GM19193 (cell line): ENCODE measurements around the gene SUGCT.

Experiments used
- POLR2A ChIP-seq: IDR thresholded peaks from 4 replicates; pipeline ENCODE4 v1.6.1; 2011; ENCODE audit not compliant: insufficient read depth, insufficient read length; ENCODE audit errors: extremely low read depth

The SUGCT gene

DNA sequence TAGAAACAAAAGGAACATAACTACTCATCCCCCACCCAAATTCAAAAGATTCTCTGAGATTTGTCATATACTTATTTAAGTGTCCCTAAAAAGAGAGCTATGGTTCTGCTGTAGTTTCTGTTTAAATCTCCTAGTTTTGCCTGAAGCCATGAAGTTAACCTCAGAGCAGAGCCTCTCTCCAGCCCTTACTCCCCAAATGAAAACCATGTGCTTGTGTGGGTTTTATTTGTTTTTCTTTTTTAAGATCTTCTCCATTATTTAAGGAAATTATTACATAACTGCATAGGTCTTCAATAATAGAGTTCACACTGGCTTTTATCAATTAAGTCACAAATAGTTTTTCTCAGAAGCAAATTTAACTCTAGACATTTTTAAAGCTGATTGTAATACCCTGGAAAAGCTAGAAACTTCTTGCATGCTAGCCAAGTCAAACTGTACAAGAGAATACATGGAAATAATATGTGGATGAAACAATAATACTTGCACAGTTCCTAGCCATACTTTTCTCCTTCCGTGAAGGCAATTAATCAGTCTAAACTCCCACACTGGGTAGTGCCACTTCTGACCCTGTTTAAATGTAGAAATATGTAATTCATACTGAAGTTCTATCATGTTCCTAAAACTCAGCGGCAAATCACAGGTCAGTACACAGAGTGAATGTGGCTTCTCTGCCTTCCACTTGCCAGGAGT lies 579.7 kb downstream of the SUGCT start:
- no peak for TF ChIP-seq POLR2A

DNA sequence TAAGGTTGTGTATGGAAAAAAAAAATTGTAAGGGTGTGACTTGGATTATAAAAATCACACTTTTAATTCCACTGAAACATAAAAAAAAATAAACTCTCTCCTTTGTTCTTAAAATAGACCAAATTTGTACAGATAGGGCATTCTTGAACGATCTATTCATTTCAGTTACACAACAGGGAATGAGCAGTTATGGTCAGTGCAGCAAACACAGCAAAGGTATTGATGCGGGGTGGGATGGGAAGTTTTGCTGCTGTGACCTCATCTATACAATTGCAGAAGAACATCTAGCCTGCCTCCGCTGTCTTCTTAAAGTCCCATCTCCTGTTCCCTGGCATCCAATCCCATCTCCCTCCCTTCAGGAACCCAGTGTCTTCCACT lies 580.2 kb downstream of the SUGCT start:
- no peak for TF ChIP-seq POLR2A

DNA sequence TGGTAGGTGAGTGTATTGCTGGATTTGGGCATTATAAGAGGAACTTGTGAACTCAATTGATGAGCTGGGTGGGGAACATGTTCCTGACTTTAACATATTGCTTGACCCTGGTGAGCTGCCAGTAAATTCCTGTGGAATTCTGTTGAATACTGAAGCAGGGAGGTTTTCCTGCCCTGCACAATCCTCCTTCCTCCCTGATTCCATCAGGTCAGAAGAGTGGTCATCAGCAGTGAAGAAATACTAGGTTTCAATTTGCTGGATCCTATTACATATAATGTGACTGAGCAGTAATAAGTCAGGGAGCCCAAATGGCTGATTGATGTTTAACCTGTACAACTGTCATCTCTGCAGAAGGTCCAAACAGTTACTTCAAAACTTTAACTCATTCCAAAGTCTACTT lies 581.2 kb downstream of the SUGCT start:
- TF ChIP-seq POLR2A: no peak

DNA sequence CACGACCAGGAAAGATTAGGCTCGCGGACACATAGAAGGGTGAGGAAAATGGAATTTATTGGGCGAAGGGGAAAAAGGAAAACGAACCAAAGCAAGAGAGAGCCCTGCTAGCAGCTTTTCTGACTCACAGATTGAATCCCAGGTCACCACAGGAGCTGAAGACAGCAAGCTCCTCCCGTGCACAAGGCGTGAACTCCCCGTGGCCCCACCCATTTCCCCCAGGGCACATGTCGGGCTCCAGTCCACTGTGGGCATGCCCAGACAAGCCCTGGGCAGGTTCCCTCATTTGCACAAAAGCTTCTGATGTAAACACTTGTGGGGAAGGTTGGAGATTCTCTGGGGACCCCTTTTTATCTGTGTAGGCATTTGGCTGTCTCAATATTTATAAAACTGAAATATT lies 582.4 kb downstream of the SUGCT start:
- TF ChIP-seq POLR2A: no peak

DNA sequence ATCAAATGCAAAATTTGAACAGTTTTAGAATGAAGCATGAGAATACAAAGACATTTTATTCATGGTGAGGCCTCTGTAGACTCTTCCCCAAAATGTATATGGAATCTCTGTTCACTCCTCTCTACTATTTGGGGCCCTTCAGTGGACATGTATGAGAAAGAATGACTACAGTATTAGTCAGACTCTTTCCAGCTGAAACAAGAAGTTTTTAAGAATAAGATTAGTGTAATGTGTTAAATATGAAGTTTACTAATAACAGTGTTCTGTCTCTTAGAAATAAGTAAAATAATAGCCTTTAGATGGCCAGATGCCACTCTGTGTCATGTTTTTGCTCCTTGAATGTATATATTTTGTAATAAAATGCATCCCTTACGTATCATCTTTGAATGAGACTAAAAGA lies 585.6 kb downstream of the SUGCT start:
- TF ChIP-seq POLR2A: no peak

DNA sequence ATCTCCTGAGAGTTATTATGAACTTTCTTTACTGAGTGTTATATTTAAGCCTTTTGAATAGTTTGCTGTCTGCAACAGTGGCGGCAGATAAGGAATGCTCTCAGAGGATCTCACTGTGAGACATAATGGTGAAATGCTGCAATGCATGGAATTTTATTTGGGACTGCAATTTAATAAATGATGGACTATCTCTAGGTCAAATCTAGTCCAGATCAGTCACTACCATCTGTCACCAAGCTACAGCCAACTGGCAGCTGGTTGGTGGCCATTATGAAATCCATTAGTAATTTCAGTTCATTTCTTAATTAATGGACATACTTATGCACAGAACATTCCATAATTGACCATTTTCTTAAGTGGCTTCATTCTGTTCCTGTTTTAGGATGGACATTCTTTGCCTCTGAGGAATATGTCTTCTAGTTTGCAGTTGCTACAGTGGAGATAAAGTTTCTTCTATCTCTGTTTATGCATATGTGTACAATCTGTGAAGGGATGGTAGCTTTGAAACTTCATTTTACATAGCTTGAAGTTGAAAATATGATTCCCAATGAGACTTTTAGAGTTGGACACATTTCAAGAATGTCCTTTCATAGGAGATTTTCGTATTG lies 586.6 kb downstream of the SUGCT start:
- TF ChIP-seq POLR2A: no peak

DNA sequence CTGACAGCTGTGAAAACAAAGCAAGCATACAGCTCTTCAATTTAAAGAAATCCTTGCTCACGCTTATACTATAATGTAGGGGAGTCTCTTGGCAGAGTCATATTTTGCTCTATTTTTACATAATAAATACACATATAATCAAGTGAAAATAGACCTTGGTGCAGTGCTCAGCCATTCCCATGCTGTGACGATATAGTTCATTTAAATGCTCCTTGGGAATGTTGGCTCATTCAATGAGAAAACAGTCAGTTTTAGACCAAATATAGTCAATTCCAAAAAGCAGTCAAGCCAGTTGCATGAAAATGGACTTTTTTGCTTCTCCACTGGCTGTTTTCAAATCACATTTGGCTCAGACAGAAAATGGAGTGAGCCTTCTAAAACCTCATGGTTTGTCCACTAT lies 587.4 kb downstream of the SUGCT start:
- TF ChIP-seq POLR2A: no peak

DNA sequence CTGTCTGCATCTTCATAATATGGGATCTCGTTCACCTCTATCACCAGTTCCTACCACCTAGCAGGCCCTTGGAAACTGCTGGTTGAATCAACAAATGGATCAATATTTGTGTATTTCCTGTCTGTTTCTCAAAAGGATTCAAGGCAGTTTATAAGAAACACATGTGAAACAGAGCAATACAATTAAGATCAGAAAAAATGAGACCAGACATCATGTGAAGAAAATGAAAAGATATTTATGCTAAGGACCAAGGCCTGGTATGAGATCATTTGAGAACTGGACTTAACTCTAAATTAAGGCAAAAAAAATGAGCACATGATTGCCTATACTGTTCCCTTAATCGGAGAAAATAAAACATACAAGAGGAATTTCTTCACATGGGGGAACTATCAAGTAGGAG lies 589.0 kb downstream of the SUGCT start:
- no peak for TF ChIP-seq POLR2A

DNA sequence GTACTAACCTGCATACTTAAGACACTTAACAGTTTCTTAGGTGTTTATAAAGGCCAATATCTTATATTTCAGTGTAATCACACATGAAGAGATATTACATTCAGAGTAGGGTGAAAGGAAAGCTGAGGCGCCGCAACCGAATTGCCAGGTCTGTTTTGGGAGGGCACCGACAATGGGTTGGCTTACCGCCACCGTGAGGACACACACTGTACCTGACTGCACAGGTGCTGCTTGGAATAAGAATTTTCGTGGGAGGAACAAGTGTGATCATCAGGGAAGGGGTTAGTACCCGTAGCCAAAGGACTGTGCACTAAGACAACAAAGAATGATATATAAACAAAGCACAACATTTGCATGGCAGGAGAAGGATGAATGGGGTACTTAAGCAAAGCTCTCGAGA lies 591.8 kb downstream of the SUGCT start:
- TF ChIP-seq POLR2A: no peak

DNA sequence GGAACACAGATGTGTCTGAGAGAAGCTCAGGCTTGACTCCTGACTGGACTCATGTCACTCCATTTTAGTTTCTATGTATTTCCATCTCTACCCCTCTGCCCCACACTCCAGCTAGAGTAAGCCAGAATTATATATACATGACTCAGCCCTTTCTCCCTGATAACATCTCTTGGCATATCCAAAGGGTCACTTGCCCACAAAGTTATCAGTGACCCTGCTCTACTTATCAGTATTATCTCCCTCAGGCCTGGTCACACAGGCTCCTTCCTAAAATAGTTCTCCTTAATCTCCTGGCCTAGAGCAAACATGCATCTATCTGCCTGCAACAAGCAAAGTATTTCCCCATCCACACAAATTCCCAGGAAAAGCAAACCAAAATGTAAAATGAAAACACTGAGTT lies 598.3 kb downstream of the SUGCT start:
- no peak for TF ChIP-seq POLR2A

DNA sequence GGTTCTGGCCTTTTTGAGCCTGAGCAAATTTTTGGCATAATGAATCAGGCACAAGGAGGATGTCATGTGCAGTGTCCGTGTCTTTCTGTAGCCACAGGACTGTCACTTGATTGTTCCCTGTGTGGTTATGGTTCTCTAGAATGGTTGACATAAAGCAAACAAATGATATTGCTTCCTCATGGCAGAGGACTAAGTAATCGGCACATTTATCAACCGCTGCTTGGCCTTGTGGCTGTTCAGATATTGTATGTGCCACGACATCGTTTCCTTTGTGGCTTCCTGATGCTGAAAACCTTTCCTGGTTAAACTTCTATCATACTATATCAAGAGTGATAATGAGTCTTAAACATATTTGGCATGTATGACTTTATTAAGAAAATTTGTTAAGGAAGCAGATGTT lies 598.8 kb downstream of the SUGCT start:
- no peak for TF ChIP-seq POLR2A

DNA sequence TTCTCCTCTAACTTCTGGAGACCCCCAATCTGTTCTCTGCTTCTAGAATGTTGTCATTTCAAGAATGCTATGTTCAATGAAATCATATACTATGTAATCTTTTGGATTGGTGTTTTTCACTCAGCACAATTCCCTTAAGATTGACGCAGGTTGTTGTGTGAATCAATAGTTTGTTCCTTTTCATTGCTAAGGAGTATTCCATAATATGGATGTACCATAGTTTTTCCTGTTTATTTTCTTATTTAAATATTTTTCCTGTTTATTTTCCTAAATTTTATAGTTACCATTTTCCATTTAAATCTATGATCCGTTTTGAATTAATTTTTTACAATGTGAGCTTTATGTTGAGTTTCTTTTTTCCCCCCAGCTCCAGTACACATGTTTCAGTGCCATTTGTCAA lies 604.5 kb downstream of the SUGCT start:
- no peak for TF ChIP-seq POLR2A

DNA sequence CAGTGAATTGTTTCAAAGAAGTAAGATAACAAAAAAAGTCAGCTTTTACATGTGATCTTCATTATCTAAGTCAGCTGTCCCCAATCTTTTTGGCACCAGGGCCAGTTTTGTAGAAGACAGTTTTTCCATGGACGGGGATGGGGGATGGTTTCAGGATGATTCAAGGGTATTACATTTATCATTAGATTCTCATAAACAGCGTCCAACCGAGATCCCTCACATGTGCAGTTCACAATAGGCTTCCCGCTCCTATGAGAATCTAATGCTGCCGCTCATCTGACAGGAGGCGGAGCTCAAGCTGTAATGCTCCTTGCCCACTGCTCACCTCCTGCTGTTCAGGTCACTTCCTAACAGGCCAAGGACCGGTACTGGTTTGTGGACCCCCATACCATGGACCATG lies 607.5 kb downstream of the SUGCT start:
- TF ChIP-seq POLR2A: no peak

DNA sequence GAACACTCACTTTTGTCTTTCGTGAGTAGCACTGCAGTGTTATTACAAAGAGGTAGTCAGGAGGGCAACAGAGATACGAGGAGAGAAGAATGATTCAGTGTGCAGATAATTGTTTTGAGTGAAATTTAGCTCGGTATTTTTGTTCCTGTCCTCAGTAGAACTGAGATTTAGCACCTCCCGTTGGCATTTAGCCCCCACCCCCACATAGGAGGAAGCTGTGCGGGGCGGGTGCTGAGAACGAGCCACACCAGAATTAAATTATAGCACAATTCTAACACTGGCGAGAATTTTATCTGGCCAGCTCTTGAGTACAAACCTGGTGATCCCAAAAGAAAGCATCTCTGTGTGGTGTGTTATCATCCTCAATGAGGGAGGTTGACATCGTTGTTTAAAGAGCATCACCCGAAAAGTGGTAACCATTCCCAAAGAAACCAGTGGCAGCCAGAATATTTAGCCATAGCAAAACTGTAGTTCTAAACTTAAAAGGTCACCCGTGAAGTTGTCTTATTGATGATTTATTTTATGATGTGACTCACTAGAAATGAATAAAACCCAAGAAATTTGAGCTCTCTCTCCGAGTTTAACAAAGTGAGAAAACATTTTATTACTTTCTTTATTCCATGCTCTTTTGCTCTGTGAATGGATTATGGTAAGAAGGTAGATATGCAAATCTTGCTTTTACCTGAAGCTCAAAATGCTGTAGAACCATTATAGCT lies 612.2 kb downstream of the SUGCT start:
- TF ChIP-seq POLR2A: no peak

DNA sequence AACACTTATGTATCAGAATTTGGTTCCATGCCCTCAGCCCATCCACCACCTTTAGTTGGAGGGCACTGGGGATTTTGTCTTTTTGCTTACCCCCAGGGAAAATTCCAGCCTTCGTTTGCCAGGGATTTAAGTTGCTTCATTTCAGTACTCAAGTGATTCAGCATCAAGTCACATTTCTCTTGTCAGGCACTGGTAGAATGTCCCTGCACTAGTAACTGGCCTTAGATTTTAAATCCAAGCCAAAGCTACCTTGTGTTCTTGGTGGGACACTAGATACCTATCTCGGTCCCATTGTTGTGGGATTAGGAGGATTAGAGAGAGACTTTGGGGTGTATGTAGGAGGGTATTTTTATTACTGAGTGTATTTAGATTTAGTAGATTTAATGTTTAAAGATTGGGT lies 613.1 kb downstream of the SUGCT start:
- TF ChIP-seq POLR2A: no peak

DNA sequence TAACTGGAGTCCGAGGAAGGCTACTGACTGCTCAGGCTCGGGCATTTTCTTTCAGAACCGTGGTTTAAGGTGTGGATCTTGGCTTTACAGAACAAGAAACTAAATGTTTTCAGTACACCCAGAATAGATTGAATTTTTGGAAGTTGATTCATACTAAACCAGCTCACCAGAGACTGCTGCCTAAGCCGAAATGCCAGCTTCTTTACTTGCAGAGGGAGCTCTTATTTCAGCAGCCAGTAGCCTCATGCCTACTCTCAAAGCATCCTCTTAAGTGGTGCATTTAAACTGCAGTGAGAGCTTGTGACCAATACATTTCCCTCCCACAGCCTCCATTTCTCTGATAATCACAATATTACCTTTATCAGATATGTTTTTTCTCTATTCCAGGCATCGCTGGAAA lies 615.1 kb downstream of the SUGCT start:
- TF ChIP-seq POLR2A: no peak

DNA sequence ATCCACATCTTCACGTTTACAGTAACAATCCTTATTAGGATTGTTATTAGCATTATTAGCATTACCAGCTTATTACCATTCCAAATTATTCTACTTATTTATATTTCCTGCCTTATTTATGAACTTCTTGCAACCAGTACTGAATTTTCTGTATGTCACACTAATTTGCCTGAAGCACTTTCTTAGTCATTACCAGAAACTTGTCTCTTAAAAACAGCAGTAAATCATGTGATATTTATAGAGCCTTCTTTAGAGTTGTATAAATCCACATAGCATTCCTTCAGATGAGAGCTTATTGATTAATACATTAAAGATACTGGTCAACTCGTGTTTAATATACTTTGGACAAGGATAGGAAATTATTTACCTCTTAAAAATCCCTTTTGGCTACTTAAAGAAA lies 618.6 kb downstream of the SUGCT start:
- no peak for TF ChIP-seq POLR2A

DNA sequence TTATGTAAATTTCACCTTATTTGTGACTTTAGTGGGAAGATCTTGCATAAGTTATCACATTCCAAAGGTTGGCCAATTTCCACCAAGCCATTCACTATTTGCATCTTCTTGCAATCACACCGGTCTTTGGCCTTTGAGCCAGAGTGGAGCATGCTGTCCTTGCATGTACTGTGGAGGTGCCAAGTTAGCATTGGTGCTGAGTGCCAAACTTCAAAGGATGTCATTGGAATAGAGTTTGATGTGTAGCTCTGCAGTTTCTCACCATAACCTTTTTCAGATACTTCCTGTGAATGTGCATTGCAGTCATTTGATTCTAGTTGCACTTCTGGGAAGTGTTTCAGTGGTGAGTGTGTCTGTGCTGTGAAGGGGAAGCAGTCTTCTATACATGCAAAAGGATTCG lies 620.6 kb downstream of the SUGCT start:
- no peak for TF ChIP-seq POLR2A
